ENCODE results near the gene TUBGCP2. TPM values are rescaled to one million over a fixed set of nuclear protein-coding genes. Genes with fewer than 3 reads are reported as not detected.

Gene TUBGCP2
- total RNA-seq, 6 experiments from 2014 or later, result 72.5 to 80.8 (median 77.7) TPM

DNA sequence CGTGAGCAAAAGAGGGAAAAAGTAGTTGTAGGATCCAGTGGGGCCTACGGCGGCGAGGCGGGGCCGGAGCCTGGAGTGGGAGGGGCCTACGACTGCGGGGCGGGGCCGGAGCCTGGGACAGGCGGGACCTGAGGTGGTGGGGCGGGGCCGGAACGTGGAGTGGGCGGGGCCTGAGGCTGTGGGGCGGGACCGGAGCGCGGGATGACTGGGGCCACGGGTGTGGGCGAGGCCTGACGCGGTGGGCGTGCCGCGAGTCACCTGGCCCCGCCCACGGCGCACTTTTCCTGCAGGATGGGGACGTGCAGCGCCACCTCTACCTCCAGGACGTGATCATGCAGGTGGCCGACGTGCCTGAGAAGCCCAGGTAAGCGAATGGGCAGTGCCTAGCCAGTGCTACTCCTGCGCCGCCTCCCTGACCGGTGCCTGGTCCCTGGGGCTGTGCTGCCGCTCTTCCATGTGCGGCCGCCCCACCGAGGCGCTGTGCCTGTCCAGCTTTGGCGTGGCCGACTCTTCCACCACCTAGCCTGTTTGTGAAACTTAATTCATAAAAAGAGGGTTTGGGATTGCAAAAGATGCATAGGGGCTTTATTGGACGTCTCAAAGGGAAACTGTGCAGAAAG, 538 bp upstream of the TUBGCP2 start:
- Mint-ChIP-seq H3K27me3 (ENCODE audit: insufficient read depth) (peaks cover 4% of the 10 kb centered on the region), H3K9me3 (no peaks in the 10 kb centered on the region), H3K27ac (peak overlapping the region; percentile 79)

DNA sequence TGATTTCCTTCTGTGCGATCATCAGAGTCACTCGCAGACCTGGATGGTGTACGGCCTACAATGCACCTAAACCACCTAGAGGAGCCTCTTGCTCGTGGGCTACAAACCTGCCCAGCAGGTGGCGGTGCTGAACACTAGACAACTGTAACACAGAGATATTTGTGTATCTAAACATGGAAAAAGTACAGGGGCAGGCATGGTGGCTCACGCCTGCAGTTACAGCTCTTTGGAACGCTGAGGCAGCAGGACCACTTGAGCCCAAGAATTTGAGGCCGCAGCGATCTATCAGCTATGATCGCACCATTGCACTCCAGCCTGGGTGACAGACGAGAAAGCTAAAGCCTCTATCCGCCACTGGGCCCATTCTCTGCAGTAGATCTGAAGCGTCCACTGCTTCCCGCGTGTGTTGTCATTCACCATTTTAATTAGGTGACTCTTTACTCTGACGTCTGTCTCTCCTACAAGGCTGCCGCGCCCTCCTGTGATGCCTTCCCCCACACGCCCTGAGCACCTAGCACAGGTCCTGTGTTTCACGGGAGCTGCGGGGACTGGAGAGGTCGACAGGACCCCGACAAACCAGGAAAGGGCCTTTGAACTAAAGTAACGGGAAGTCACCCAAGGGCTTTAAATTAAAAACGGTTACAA, 774 bp downstream of the TUBGCP2 start:
- DNase-seq, result peak; percentile 60
- H3K27me3 Mint-ChIP-seq (ENCODE audit: insufficient read depth), result peaks cover 4% of the 10 kb centered on the region
- H3K4me1 Mint-ChIP-seq (ENCODE audit: low read depth), result peaks cover 33% of the 10 kb centered on the region
- peaks cover 13% of the 10 kb centered on the region for H3K36me3 Mint-ChIP-seq (ENCODE audit: low read depth)
- TF ChIP-seq CTCF (IDR thresholded peaks at IDR 0.05), result peak; percentile 87
- no peaks in the 10 kb centered on the region for H3K9me3 Mint-ChIP-seq
- peak overlapping the region; percentile 99 for H3K27ac Mint-ChIP-seq
- H3K4me3 Mint-ChIP-seq, result peak overlapping the region; percentile 98

More for the DNA sequence above, 538 bp upstream of the TUBGCP2 start:
- DNase-seq, result peak; percentile 79
- no peak for TF ChIP-seq CTCF (IDR thresholded peaks at IDR 0.05)
- H3K36me3 Mint-ChIP-seq (ENCODE audit: low read depth), result peaks cover 9% of the 10 kb centered on the region
- peaks cover 24% of the 10 kb centered on the region for H3K4me1 Mint-ChIP-seq (ENCODE audit: low read depth)
- peak overlapping the region; percentile 77 for H3K4me3 Mint-ChIP-seq

DNA sequence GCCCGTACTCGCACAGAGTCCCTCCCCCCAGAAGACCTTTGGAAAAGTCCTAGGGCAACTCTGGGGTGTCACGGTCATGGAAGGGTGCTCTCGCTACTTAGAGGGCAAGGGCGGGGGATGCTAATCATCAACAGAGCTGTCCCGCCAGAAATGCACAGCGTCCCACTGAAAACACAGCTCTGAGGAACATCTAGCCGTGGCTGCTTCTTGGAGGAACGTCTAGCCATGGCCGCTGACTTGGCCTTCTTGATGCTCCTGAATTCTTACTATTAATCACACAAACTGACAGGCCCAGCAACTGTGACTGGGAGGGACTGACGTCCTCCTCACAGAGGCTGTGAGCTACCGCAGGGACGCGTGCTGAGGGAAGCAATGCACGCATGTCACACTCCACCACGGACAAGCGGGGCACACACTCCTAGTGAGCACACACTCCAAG, 1.7 kb downstream of the TUBGCP2 start:
- peaks cover 13% of the 10 kb centered on the region for H3K36me3 Mint-ChIP-seq (ENCODE audit: low read depth)
- peak overlapping the region; percentile 98 for H3K4me3 Mint-ChIP-seq
- no peak for TF ChIP-seq CTCF (IDR thresholded peaks at IDR 0.05)
- H3K27ac Mint-ChIP-seq, result peak overlapping the region; percentile 99
- peaks cover 33% of the 10 kb centered on the region for H3K4me1 Mint-ChIP-seq (ENCODE audit: low read depth)
- H3K27me3 Mint-ChIP-seq (ENCODE audit: insufficient read depth), result peaks cover 4% of the 10 kb centered on the region
- no peaks in the 10 kb centered on the region for H3K9me3 Mint-ChIP-seq
- DNase-seq, result no peak

- TF ChIP-seq CTCF (IDR thresholded peaks at IDR 0.05), result no peak
- Mint-ChIP-seq H3K4me3 (no peak overlapping the region), H3K36me3 (ENCODE audit: low read depth) (peaks cover 13% of the 10 kb centered on the region), H3K27me3 (ENCODE audit: insufficient read depth) (peaks cover 4% of the 10 kb centered on the region), H3K4me1 (ENCODE audit: low read depth) (peaks cover 33% of the 10 kb centered on the region), H3K27ac (no peak overlapping the region), H3K9me3 (no peaks in the 10 kb centered on the region)
- DNase-seq, result no peak
These were observed 2.6 kb downstream of the TUBGCP2 start for GRCh38 chr10:133306097-133306476.

GRCh38 chr10:133303206-133303605, 5.5 kb downstream of the TUBGCP2 start:
- H3K9me3 Mint-ChIP-seq, result no peaks in the 10 kb centered on the region
- peaks cover 33% of the 10 kb centered on the region for H3K4me1 Mint-ChIP-seq (ENCODE audit: low read depth)
- DNase-seq, result no peak
- peaks cover 26% of the 10 kb centered on the region for H3K36me3 Mint-ChIP-seq (ENCODE audit: low read depth)
- H3K27ac Mint-ChIP-seq, result no peak overlapping the region
- peaks cover 3% of the 10 kb centered on the region for H3K27me3 Mint-ChIP-seq (ENCODE audit: insufficient read depth)
- no peak for TF ChIP-seq CTCF (IDR thresholded peaks at IDR 0.05)
- no peak overlapping the region for H3K4me3 Mint-ChIP-seq
